ENCODE results near the gene BCL11B. TPM values are rescaled to one million over a fixed set of nuclear protein-coding genes. Genes with fewer than 3 reads are reported as not detected.

The BCL11B gene
- total RNA-seq, 2 experiments from 2014 or later = 48.9 to 49.1 TPM

GRCh38 chr14:99177886-99178835 lies 93.8 kb downstream of the BCL11B start:
- Mint-ChIP-seq H3K27ac (peak overlapping the region; percentile 88), H3K27me3 (no peaks in the 10 kb centered on the region), H3K36me3 (peaks cover 53% of the 10 kb centered on the region), H3K4me1 (ENCODE audit: low read depth) (peaks cover 50% of the 10 kb centered on the region), H3K4me3 (no peak overlapping the region), H3K9me3 (peaks cover 8% of the 10 kb centered on the region)
- ChIA-PET POLR2A (interaction anchor here (1.0 kb wide), 1 partner anchor 8 kb away, joined by 5 read pairs; no protein-coding TSS in a partner anchor), CTCF (interaction anchor here (0.7 to 1.9 kb wide), 6 partner anchors 10 to 1039 kb away, joined by 3 to 5 read pairs (median 3); no protein-coding TSS in a partner anchor)
- DNase-seq = peak; percentile 6
- intact Hi-C loops (cut with micrococcal nuclease) = no loop called here

- intact Hi-C loops (cut with micrococcal nuclease) = no loop called here
- H3K4me1 Mint-ChIP-seq (ENCODE audit: low read depth) = peaks cover 40% of the 10 kb centered on the region
- DNase-seq = peak; percentile 8
- H3K27me3 Mint-ChIP-seq = no peaks in the 10 kb centered on the region
- POLR2A ChIA-PET = no interaction called here
- no peak overlapping the region for H3K4me3 Mint-ChIP-seq
- H3K36me3 Mint-ChIP-seq = peaks cover 55% of the 10 kb centered on the region
- CTCF ChIA-PET = interaction anchor here (0.5 to 1.9 kb wide), 3 partner anchors 11 to 55 kb away, joined by 3 to 5 read pairs (median 3); no protein-coding TSS in a partner anchor
- peaks cover 8% of the 10 kb centered on the region for H3K9me3 Mint-ChIP-seq
- peak overlapping the region; percentile 88 for H3K27ac Mint-ChIP-seq
Measured at GRCh38 chr14:99177046-99177655, 94.8 kb downstream of the BCL11B start.

- H3K4me3 Mint-ChIP-seq = no peak overlapping the region
- H3K36me3 Mint-ChIP-seq = peaks cover 61% of the 10 kb centered on the region
- no peak overlapping the region for H3K27ac Mint-ChIP-seq
- POLR2A ChIA-PET = no interaction called here
- peaks cover 32% of the 10 kb centered on the region for H3K4me1 Mint-ChIP-seq (ENCODE audit: low read depth)
- intact Hi-C loops (cut with micrococcal nuclease) = no loop called here
- no peak for DNase-seq
- H3K27me3 Mint-ChIP-seq = no peaks in the 10 kb centered on the region
- CTCF ChIA-PET = interaction anchor here (0.5 to 1.9 kb wide), 2 partner anchors 12 to 25 kb away, joined by 3 to 5 read pairs; no protein-coding TSS in a partner anchor
- peaks cover 8% of the 10 kb centered on the region for H3K9me3 Mint-ChIP-seq
Measured at GRCh38 chr14:99176156-99176945, 95.6 kb downstream of the BCL11B start.

- Mint-ChIP-seq H3K27me3 (no peaks in the 10 kb centered on the region), H3K36me3 (peaks cover 64% of the 10 kb centered on the region)
- CTCF ChIA-PET = interaction anchor here (1.9 kb wide), 1 partner anchor 13 kb away, joined by 5 read pairs; no protein-coding TSS in a partner anchor
Measured at GRCh38 chr14:99175331-99176155, 96.5 kb downstream of the BCL11B start.

GRCh38 chr14:99174770-99175319 lies 97.2 kb downstream of the BCL11B start:
- Mint-ChIP-seq H3K9me3 (peaks cover 8% of the 10 kb centered on the region), H3K4me1 (ENCODE audit: low read depth) (peaks cover 17% of the 10 kb centered on the region), H3K4me3 (no peak overlapping the region), H3K27me3 (no peaks in the 10 kb centered on the region), H3K27ac (no peak overlapping the region), H3K36me3 (peaks cover 63% of the 10 kb centered on the region)
- CTCF ChIA-PET = no interaction called here
- POLR2A ChIA-PET = no interaction called here
- DNase-seq = peak; percentile 7
- intact Hi-C loops (cut with micrococcal nuclease) = no loop called here

More at GRCh38 chr14:99175331-99176155, 96.5 kb downstream of the BCL11B start:
- intact Hi-C loops (cut with micrococcal nuclease) = no loop called here
- POLR2A ChIA-PET = no interaction called here
- Mint-ChIP-seq H3K4me1 (ENCODE audit: low read depth) (peaks cover 24% of the 10 kb centered on the region), H3K27ac (no peak overlapping the region), H3K9me3 (peaks cover 8% of the 10 kb centered on the region), H3K4me3 (no peak overlapping the region)
- peak; percentile 8 for DNase-seq

- POLR2A ChIA-PET = no interaction called here
- H3K4me1 Mint-ChIP-seq (ENCODE audit: low read depth) = peaks cover 11% of the 10 kb centered on the region
- no peak overlapping the region for H3K27ac Mint-ChIP-seq
- H3K9me3 Mint-ChIP-seq = peaks cover 8% of the 10 kb centered on the region
- no peaks in the 10 kb centered on the region for H3K27me3 Mint-ChIP-seq
- peaks cover 60% of the 10 kb centered on the region for H3K36me3 Mint-ChIP-seq
- CTCF ChIA-PET = no interaction called here
- intact Hi-C loops (cut with micrococcal nuclease) = no loop called here
- peak; percentile 8 for DNase-seq
- no peak overlapping the region for H3K4me3 Mint-ChIP-seq
Measured at GRCh38 chr14:99174081-99174769, 97.8 kb downstream of the BCL11B start.

- intact Hi-C loops (cut with micrococcal nuclease) = no loop called here
- H3K4me3 Mint-ChIP-seq = no peak overlapping the region
- H3K4me1 Mint-ChIP-seq (ENCODE audit: low read depth) = peaks cover 7% of the 10 kb centered on the region
- peaks cover 59% of the 10 kb centered on the region for H3K36me3 Mint-ChIP-seq
- peak overlapping the region; percentile 38 for H3K27ac Mint-ChIP-seq
- CTCF ChIA-PET = no interaction called here
- no peak for DNase-seq
- no peaks in the 10 kb centered on the region for H3K27me3 Mint-ChIP-seq
- peaks cover 8% of the 10 kb centered on the region for H3K9me3 Mint-ChIP-seq
- POLR2A ChIA-PET = no interaction called here
Measured at GRCh38 chr14:99173506-99173905, 98.5 kb downstream of the BCL11B start.

- peaks cover 59% of the 10 kb centered on the region for H3K36me3 Mint-ChIP-seq
- CTCF ChIA-PET = no interaction called here
- H3K27me3 Mint-ChIP-seq = no peaks in the 10 kb centered on the region
- no peak for DNase-seq
- peaks cover 8% of the 10 kb centered on the region for H3K9me3 Mint-ChIP-seq
- no peak overlapping the region for H3K4me3 Mint-ChIP-seq
- H3K4me1 Mint-ChIP-seq (ENCODE audit: low read depth) = peaks cover 3% of the 10 kb centered on the region
- peak overlapping the region; percentile 38 for H3K27ac Mint-ChIP-seq
- POLR2A ChIA-PET = no interaction called here
- intact Hi-C loops (cut with micrococcal nuclease) = no loop called here
Measured at GRCh38 chr14:99173086-99173485, 98.9 kb downstream of the BCL11B start.

- intact Hi-C loops (cut with micrococcal nuclease) = no loop called here
- no peaks in the 10 kb centered on the region for H3K27me3 Mint-ChIP-seq
- no peak overlapping the region for H3K27ac Mint-ChIP-seq
- no peaks in the 10 kb centered on the region for H3K4me1 Mint-ChIP-seq (ENCODE audit: low read depth)
- POLR2A ChIA-PET = no interaction called here
- no peak overlapping the region for H3K4me3 Mint-ChIP-seq
- peaks cover 54% of the 10 kb centered on the region for H3K36me3 Mint-ChIP-seq
- H3K9me3 Mint-ChIP-seq = peaks cover 6% of the 10 kb centered on the region
- CTCF ChIA-PET = no interaction called here
- DNase-seq = no peak
Measured at GRCh38 chr14:99171396-99171795, 100.6 kb downstream of the BCL11B start.

- Mint-ChIP-seq H3K9me3 (peaks cover 5% of the 10 kb centered on the region), H3K4me1 (ENCODE audit: low read depth) (no peaks in the 10 kb centered on the region), H3K4me3 (no peak overlapping the region), H3K27ac (no peak overlapping the region), H3K27me3 (no peaks in the 10 kb centered on the region), H3K36me3 (peaks cover 45% of the 10 kb centered on the region)
- POLR2A ChIA-PET = interaction anchor here (1.2 kb wide), 1 partner anchor 9 kb away, joined by 5 read pairs; no protein-coding TSS in a partner anchor
- intact Hi-C loops (cut with micrococcal nuclease) = no loop called here
- DNase-seq = peak; percentile 7
- CTCF ChIA-PET = no interaction called here
Measured at GRCh38 chr14:99169776-99170356, 102.1 kb downstream of the BCL11B start.

Measured in activated CD4-positive, alpha-beta memory T cell treated with anti-CD3 and anti-CD28 coated beads for 36 hours (primary cell).